IPS-18c (cell line): ENCODE results near the gene TCF4.

Source experiments
- H3K4me3 ChIP-seq: 2 replicates; pipeline ENCODE4 v1.7.0; 2013; ENCODE audit warnings: low read depth, mild to moderate bottlenecking, low read length, moderate library complexity; ENCODE audit not compliant: insufficient read depth
- H3K9me3 ChIP-seq: one replicate; pipeline ENCODE4 v1.6.1; 2013; ENCODE audit warnings: mild to moderate bottlenecking, low read length, moderate library complexity; ENCODE audit not compliant: control insufficient read depth, insufficient read depth

The TCF4 gene

DNA sequence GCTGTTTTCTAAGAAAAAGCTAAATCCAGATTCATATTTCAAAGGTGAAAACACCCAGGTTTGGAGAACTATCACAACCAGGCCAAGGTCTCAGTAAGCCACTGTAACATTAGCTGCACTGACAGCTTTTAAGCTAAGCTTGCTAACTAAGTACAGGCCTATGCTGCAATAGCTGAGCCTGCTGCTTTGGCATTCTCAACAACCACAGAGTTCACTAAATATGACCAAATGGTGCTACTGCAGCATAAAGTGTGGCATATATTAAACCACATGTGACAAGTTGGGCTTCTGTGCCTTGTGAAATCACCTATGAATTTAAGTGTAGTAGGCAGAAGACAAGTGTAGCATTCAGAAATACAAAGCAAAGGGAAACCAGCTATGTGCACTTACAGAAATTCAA, 206.7 kb downstream of the TCF4 start:
- Histone ChIP-seq H3K9me3 (no peaks in the 10 kb centered on the region), H3K4me3 (no peak overlapping the region)

DNA sequence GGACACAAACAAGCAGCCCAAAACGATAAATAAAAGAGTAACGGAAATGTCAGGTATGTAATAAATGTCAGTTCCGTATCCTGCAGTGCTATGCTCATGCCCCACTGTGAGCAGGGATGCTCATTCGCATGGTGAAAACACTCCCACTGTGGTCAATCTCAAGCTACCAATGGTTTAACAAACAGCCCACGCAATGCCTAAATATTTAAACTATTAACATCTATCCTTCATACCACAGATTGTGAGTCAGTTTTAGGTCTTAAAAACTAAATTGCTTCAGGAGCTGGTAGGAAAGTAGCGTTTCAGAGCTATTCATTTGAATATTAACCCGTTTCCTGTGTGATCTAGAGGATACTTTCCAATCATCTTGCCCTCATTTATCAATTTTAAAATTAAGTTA, 207.4 kb downstream of the TCF4 start:
- Histone ChIP-seq H3K9me3 (no peaks in the 10 kb centered on the region), H3K4me3 (no peak overlapping the region)

DNA sequence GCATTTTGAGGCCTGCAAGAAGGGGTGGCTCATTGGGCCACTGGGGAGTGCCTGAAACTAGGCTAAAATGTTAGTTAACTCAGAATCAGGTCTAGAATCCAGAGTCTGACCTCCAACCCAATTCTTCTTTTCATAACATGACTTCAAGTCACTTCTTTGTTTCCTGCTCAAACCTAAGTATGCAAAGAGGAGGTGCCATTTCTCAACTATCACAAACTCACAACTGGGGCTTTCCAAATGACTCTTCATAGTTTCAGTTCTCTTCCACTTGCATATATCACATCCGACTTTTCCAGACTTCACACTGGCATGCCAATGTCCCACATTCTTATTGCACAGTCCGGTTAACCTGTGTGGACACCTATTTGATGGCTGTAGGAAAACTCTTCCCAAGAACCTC, 211.6 kb downstream of the TCF4 start:
- Histone ChIP-seq H3K9me3 (no peaks in the 10 kb centered on the region), H3K4me3 (no peak overlapping the region)

DNA sequence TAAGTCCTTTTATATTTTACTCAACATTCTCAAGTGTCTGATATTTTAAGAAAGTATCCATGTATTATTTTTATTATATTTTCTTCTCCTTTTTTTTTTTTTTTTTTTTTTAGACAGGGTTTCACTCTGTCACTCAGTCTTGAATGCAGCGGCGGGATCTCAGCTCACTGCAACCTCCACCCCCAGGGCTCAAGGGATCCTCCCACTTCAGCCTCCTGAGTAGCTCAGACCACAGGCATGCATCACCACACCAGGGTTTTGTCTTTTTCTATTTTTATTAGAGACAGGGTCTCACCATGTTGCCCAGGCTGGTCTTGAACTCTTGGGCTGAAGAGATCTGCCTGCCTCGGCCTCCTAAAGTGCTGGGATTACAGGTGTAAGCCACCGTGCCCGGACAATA, 212.1 kb downstream of the TCF4 start:
- Histone ChIP-seq H3K4me3 (no peak overlapping the region), H3K9me3 (no peaks in the 10 kb centered on the region)

DNA sequence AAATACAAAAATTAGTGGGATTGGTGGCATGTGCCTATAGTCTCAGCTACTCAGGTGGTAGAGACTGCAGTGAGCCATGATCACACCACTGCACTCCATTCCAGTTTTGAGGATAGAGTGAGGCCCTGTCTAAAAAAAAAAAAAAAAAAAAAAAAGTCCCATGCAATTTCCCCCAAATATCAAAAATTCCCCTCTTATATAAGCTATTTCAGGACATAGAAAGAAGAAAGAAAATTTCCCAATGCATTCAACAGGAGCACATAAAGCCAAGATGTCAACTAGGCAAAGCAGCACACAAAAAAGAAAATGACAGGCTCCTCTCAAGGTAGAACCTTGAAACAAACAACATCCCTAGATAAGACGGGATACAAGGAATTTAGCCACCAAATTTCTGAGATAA, 213.3 kb downstream of the TCF4 start:
- no peaks in the 10 kb centered on the region for H3K9me3 ChIP-seq
- no peak overlapping the region for H3K4me3 ChIP-seq

DNA sequence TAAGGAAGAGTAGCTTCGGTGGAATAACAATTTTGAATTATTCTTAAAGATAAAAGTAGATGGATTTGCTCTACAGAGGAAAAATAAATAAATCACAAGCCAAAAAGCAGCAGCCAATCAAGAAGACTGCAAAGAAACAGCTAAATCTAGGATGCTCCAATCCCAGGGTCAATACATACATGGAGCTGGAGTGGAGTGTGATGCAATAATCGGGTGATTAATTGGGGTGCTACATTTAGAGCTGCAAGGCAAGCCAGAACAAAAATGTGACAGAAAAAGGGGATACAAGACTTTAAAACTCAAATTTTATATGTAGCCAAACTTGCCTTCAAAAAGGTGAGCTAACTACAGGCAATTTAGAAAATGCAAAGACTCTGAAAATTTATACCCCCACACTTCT, 215.8 kb downstream of the TCF4 start:
- Histone ChIP-seq H3K9me3 (no peaks in the 10 kb centered on the region), H3K4me3 (no peak overlapping the region)

DNA sequence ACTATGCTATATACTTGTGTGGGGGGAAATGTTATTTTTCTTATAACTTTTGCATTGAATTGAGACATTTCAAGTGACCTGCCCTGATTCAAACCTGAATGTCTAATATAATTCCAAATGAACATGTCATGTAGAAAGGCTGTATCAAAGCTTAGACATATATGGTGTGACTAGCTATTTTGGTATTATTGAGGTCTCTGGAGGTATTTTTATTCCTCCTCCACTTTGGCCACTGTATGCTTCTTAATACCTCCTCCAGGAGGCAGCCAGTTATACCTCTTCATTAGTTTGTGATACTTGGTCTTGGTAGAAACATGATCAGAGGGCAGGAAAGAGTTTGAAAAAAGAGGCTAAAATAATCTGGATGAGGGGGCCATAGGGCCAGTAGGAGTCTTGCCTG, 217.1 kb downstream of the TCF4 start:
- no peak overlapping the region for H3K4me3 ChIP-seq

DNA sequence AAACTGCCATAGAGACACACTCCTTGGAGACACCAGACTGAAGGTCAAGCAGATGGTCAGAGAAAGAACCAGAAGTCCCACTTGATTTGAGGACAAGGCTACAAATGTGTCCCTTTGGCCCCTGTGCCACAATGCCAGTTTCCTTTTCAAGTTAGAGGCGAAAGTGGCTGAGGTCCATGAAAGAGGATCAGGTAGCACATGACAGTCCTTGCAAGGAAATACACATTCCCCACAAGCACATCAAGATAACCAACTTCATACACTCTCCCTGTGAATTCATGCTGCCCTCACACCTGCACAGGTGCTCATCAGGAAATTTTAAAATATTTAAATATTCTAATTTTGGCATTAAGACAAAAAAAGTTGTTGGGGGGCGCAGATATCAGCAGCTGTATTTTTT, 218.6 kb downstream of the TCF4 start:
- H3K9me3 ChIP-seq: no peaks in the 10 kb centered on the region
- no peak overlapping the region for H3K4me3 ChIP-seq

More for the DNA sequence above, 217.1 kb downstream of the TCF4 start:
- no peaks in the 10 kb centered on the region for H3K9me3 ChIP-seq

DNA sequence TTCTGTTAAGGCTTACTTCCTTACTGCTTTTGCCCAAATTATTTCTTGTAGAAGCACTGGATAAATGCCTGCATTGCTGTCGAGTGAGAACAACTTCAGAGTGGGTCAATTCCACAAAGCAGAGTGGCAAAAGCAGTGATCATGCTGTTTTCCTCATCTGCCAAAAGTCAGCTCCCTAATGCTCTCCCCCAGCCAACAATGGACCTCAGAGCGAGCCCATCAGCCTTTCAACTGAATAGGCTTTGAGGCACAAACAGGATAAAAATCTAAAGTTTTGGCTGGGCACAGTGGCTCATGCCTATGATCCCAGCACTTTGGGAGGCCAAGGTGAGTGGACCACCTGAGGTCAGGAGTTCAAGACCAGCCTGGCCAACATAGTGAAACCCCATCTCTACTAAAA, 222.7 kb downstream of the TCF4 start:
- H3K4me3 ChIP-seq: no peak overlapping the region
- H3K9me3 ChIP-seq: no peaks in the 10 kb centered on the region

DNA sequence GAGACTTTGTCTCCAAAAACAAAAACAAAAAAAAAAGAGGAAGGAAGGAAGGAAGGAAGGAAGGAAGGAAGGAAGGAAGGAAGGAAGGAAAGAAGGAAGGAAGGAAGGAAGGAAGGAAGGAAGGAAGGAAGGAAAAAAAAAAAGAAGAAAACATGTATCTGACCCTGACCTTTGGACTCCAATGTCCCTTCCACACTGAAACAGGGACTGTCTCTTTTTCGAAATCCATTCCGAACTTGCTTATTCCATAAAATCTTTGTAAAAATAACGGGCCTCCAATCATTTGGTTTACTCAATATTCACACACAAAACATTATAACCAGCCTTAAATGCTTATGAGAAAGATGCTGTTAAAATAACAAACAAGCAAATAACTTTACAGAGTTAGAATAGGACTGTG, 225.7 kb downstream of the TCF4 start:
- no peaks in the 10 kb centered on the region for H3K9me3 ChIP-seq
- H3K4me3 ChIP-seq: no peak overlapping the region

DNA sequence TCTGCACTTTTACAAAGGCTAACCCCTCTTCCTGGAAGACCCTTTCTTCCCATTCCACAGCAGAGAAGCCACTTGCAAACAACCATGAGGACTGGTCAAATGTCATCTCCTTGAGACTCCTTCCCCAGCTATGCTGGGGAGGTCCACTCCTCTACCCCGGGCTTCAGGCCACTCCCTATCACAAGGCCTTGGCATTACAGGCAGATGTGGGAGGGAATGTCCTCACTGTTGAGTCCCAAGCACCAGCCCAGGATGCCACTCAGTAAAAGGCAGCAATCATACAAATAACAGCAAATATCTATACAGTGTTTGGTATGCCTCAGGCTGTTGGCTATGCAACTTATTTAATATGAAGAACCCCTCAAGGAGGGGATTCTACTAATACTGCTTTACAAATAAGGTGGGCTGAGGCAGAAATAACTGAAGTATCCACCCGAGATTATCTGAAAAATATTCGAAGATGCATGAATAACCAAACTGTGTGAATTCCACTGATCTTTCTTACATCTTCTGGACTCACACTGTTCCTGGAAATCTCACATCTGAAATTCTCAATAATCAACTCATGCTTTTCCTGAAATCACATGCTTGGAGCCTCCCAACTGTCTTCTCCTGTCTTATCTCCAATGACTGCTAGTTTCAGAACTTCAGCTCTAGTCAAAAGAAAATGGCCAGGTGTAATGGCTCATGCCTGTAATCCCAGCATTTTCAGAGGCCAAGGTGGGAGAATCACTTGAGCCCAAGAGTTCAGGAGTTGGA, 226.3 kb downstream of the TCF4 start:
- Histone ChIP-seq H3K9me3 (no peaks in the 10 kb centered on the region), H3K4me3 (no peak overlapping the region)

DNA sequence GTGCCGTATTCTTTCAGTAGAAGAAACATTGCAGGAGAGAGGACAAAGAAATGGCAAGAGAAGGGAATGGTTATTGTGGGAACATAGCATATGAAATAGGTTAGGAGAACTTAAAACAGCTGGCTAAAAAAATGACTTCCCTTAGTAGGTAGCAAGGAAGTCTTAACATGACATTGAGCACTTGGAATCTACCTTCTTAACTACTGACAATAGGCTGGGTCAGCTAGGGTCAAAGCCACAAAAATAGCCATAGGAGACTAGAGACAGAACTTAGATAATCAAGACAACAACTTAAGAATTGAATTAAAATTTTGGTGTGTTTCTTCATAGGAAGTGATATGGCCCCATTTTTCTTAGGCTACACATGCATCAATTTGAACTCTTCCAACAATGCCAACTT, 227.9 kb downstream of the TCF4 start:
- no peaks in the 10 kb centered on the region for H3K9me3 ChIP-seq
- H3K4me3 ChIP-seq: no peak overlapping the region

DNA sequence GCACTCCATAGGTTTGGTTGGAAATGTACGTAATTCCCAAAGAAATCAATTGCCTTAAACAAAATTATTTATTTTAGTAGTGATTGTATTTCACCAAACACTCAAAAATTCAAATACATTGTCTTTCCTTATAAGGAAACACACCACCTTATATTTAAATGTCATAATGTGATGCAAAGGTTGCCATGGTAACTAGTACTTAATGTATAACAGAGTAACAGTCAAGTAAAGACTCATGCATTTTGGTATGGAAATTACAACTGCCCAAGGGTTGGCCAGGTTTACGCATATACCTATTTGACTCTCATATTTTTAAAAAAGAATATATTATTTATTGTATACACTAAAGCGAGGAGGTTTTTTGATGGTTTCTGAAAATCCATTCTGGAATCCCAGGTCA, 231.2 kb downstream of the TCF4 start:
- Histone ChIP-seq H3K4me3 (no peak overlapping the region), H3K9me3 (no peaks in the 10 kb centered on the region)

DNA sequence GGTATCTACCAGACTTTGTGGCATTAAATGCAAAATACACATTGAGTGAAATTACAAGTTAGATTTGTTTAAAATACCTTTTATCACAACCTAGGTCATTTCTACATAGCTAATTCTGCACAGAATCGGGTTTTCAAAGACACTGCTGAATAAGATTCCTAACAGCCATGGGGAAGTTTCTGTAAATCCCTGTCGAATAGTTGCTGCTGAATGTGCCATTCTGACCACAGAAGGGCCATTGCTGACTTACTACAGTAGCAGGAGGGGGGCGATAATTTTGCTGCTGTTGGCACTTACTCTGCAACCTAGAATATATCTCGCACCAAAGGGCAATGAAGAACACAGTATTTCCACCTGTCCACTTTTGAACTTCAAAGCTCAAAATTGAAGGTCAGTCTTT, 232.8 kb downstream of the TCF4 start:
- no peaks in the 10 kb centered on the region for H3K9me3 ChIP-seq
- H3K4me3 ChIP-seq: no peak overlapping the region

DNA sequence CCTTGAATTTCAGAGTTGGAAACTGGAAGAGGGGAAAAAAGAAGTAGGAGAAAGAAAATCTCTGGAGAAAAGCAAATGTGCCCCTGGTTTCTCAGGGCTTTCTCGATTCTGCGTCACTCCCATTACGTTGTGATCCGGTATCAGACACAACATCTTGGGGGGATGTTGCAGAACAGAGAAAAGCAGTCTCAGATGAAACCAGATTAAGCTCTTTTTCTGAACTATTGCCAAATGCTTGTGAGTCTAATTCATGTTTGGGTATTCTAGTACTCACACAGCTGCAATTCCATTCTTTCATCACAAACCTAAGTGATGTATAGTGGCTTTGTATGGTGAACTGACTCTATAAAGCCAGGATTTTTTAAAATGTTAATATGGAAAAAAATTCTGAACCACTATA, 233.2 kb downstream of the TCF4 start:
- Histone ChIP-seq H3K4me3 (no peak overlapping the region), H3K9me3 (no peaks in the 10 kb centered on the region)

DNA sequence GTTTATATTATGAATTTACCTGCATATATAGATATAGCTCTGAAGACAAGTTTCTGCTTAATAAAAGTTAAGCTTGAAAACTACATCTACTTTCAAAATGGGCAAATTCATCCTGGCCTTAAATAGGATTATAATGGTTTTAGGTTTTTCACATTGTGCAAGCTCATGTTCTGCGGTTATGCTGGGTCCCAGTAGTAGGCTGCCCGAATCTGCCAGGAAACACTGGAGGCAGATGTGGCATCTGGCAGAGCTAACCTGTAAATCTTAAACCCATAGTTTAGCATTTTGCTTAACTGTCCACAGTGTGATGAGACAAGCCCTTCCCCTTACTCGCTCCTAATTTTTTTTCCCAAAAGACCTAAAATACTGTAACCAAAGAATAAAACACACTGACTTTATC, 234.2 kb downstream of the TCF4 start:
- Histone ChIP-seq H3K4me3 (no peak overlapping the region), H3K9me3 (no peaks in the 10 kb centered on the region)

DNA sequence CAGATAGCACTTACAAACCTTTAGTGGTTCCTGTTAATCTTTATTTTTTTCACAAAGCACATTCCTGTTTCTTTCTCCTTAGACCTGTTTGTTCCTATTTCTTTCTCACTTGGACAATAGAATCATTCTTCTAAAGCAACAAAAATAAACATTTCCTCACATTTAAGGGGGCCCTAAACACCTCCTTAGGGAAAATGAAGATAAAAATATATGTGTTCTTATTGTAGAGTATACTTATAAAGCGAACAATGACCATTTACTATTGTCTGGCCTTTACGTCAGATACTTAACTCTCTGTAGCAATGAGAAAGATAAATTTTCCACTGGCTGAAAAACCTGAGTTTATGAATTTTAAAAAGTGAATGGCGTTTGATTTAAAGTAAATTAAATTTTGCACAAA, 234.6 kb downstream of the TCF4 start:
- Histone ChIP-seq H3K9me3 (no peaks in the 10 kb centered on the region), H3K4me3 (no peak overlapping the region)

DNA sequence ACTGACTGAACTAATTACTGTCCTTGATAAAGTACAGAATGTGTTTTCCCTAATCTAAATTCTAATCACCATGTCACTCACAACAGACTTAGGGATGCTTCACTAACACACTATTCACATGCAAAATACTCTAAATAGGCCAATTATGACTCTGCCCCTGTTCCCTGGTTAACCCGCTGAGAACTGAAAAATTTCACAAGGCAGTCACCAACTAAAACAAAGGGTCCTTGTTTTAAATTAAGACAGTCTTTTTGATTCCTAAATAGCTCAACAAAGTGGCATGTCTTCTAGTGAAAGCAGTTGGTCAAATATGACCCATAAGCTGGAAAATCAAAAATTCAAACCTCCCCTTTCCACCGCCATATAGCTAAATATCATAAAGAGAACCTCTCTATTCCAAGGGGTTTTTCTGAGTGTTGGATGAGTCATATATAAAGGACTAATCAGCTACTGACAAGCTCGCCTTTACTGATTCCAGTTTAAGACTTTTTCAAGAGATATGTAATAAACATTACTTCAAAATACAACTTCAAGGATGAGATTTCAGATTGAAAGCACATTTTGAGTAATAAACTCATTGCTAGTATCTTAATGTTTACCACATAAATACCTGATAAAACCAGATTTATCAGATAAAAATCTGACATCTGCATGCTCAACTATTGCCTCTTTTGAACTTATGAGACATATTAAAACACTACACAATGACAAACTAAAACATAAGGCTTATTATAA, 235.8 kb downstream of the TCF4 start:
- no peak overlapping the region for H3K4me3 ChIP-seq

DNA sequence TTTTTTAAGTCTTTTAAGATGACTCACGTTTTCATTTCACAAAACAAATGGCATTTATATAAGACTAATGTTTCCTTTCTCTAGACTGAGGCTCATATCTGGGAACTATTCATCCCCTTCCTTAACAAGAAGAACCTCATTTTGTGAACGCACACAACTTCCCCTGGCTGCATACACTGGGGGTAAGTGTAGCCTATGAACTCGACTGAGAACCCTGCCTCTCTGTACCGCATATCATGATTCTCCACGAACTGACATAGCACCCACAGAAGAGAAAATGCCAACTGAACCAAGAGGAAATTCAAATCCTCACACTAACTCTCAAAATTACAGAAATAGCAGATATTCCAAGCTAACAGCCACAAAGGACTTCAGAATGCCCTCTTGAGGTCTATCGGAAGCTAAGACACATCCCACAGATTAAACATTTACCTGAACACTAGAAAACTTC, 236.7 kb downstream of the TCF4 start:
- Histone ChIP-seq H3K9me3 (no peaks in the 10 kb centered on the region), H3K4me3 (no peak overlapping the region)

More for the DNA sequence above, 235.8 kb downstream of the TCF4 start:
- H3K9me3 ChIP-seq: no peaks in the 10 kb centered on the region
